SW 1271 (cell line): ENCODE measurements around the gene TIMM44.
"Not testable (repeated sequence)": the region's sequence is repeated elsewhere in the genome, so short reads cannot be mapped to it uniquely, and the experiment has no call there.

Experiments
- DNase-seq, 2 experiments: peaks; one replicate each; lab custom pipeline; 2025; lab: John Stamatoyannopoulos, UW

Gene TIMM44

GRCh38 chr19:7925171-7925851 lies 18.2 kb downstream of the TIMM44 start:
- DNase-seq, result peak; percentile 54 to 71

GRCh38 chr19:7924651-7925170 lies 18.8 kb downstream of the TIMM44 start:
- DNase-seq, result no peak

- DNase-seq, result no peak
These were observed 19.2 kb downstream of the TIMM44 start for GRCh38 chr19:7924241-7924640.

GRCh38 chr19:7923295-7924191 lies 19.9 kb downstream of the TIMM44 start:
- no peak for DNase-seq

- no peak for DNase-seq
These were observed 20.6 kb downstream of the TIMM44 start for GRCh38 chr19:7922836-7923195.

- no peak for DNase-seq
These were observed 21.3 kb downstream of the TIMM44 start for GRCh38 chr19:7921967-7922835.

GRCh38 chr19:7921302-7921966 lies 22.0 kb downstream of the TIMM44 start:
- no peak for DNase-seq

- peak; percentile 87 to 97 for DNase-seq
These were observed 22.8 kb downstream of the TIMM44 start for GRCh38 chr19:7920519-7921301.

GRCh38 chr19:7919610-7920518 lies 23.6 kb downstream of the TIMM44 start, which contains the start of gene SNAPC2:
Gene SNAPC2, plus strand, starts transcription at chr19:7920338. Its CDS starts 29 bp downstream, at chr19:7920367.
- DNase-seq, result peak; percentile 86 to 90

GRCh38 chr19:7918615-7919421 lies 24.6 kb downstream of the TIMM44 start:
- no peak for DNase-seq

- not testable (repeated sequence) for DNase-seq
These were observed 25.3 kb downstream of the TIMM44 start for GRCh38 chr19:7918062-7918614.

GRCh38 chr19:7917267-7918061 lies 26.0 kb downstream of the TIMM44 start:
- peak in 1 of 2 experiments; percentile 34 for DNase-seq

- no peak for DNase-seq
These were observed 26.6 kb downstream of the TIMM44 start for GRCh38 chr19:7916955-7917266.

- DNase-seq, result peak in 1 of 2 experiments; percentile 23
These were observed 27.1 kb downstream of the TIMM44 start for GRCh38 chr19:7916103-7916954.

GRCh38 chr19:7915250-7916102 lies 28.0 kb downstream of the TIMM44 start:
- no peak for DNase-seq

GRCh38 chr19:7914598-7915045 lies 28.8 kb downstream of the TIMM44 start, which contains the start of gene TGFBR3L:
Gene TGFBR3L, plus strand, starts transcription at chr19:7914830.
- DNase-seq, result no peak
